ENCODE results near the gene ZSCAN25.

- TF ChIP-seq ZNF639 (CRISPR knock-in tag; conservative IDR thresholded peaks at IDR 0.05): 0 out of 2 replicates have a peak, but pooled peaks have one; percentile 48
- TF ChIP-seq POLR2AphosphoS5 (IDR thresholded peaks at IDR 0.05; ENCODE audit: low read depth, low read length): peak; percentile 79
- peak; percentile 82 to 83 for TF ChIP-seq POLR2A (IDR thresholded peaks at IDR 0.05; ENCODE audit: insufficient read depth in 1 of 2, low read depth in 2 of 2, low read length in 2 of 2)
- peak; percentile 69 for TF ChIP-seq ZBTB21 (CRISPR knock-in tag; IDR thresholded peaks at IDR 0.05)
- no peak for TF ChIP-seq NPAS2 (CRISPR knock-in tag; IDR thresholded peaks at IDR 0.05; ENCODE audit: borderline replicate concordance)
- TF ChIP-seq, protein P1, sequence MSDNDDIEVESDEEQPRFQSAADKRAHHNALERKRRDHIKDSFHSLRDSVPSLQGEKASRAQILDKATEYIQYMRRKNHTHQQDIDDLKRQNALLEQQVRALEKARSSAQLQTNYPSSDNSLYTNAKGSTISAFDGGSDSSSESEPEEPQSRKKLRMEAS (IDR thresholded peaks at IDR 0.05): peak; percentile 75; the same call in 1 of the 2 replicates
- TF ChIP-seq, protein P2, sequence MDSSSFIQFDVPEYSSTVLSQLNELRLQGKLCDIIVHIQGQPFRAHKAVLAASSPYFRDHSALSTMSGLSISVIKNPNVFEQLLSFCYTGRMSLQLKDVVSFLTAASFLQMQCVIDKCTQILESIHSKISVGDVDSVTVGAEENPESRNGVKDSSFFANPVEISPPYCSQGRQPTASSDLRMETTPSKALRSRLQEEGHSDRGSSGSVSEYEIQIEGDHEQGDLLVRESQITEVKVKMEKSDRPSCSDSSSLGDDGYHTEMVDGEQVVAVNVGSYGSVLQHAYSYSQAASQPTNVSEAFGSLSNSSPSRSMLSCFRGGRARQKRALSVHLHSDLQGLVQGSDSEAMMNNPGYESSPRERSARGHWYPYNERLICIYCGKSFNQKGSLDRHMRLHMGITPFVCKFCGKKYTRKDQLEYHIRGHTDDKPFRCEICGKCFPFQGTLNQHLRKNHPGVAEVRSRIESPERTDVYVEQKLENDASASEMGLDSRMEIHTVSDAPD (CRISPR knock-in tag; IDR thresholded peaks at IDR 0.05): peak; percentile 47; the same call in 1 of the 2 replicates
- TF ChIP-seq CCDC6 (CRISPR knock-in tag; IDR thresholded peaks at IDR 0.05): peak; percentile 73
- TF ChIP-seq ATF7 (IDR thresholded peaks at IDR 0.05): no peak
- TF ChIP-seq ATF7 (CRISPR knock-in tag; IDR thresholded peaks at IDR 0.05): peak; percentile 89
- TF ChIP-seq EED (CRISPR knock-in tag; IDR thresholded peaks at IDR 0.05): peak; percentile 87
- TF ChIP-seq CEBPG (CRISPR knock-in tag; IDR thresholded peaks at IDR 0.05): no peak
Observed at GRCh38 chr7:99616359-99617191, at the start of gene ZSCAN25.

Measured in HepG2 (cell line).